ENCODE measurements around the gene CD44.
A peak's percentile ranks its signal among the peaks of the same experiment; 100 is the strongest.

Gene CD44

DNA sequence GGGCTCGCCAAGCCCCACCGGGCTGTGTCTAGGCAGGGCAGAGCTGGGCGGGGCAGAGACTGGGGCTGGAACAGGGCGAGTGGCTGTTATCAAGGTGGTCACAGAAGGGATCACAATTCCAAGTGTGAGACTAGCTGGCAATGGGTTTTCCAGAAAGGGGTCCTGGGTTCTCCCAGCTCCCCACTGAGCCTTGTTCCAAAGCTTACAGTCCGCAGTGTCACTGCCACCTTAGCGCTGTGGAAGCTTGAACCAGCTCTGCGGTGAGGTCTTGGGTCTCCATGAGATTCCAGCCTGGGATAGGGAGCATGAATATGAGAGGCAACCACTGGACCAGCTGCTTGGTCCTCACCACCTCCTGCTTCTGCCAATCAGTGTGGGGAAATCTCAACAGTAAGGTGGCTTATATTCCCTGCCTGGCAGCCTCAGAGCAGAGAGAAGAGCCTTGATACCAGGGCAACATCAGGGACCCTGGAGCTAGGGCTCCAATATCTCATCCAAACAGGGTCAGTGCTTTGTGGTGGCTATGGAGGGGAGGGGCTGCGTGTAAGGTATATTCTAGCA, 831 bp downstream of the CD44 start:
- DNase-seq (ENCODE audit: low read depth in 2 of 2) = no peak

DNA sequence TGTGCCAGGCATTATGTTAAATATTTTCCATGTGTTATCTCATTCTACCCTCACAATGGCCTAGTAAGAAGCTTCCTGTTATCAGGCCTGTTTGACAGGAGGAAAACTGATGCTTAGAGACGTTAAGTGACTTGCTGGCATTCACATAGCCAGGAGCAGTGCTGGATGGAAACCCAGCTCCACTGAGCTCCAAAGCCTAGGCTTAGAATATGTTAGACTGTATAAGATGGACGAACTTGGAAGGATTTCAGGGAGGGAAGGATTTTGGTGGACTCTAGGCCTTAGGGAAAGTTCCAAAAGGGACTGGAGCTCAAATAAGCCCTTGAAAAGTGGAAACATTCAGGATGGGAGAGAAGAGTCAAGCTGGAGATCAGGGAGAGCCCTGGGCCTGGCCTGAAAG, 2.1 kb downstream of the CD44 start:
- no peak for DNase-seq (ENCODE audit: low read depth in 2 of 2)

DNA sequence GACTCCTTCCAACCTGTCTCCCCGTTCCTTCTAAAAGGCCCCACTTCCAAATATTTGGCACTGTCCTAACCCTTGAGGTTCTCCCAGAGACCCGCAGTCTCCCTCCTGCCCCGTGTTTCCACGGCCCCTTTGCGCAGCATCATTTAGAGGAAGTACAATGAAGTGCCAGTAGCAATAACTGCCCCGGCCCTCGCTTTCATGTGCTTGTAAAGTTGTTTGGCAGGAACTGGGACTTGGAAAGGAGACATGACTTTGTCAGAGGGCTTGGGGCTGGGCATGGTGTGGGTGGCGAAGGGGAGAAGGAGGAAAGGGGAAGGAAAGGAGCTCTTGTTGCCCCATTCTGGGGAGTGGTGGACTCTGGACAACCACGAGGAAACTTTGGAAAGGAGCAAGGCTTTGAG, 2.6 kb downstream of the CD44 start:
- DNase-seq (ENCODE audit: low read depth in 2 of 2) = no peak

DNA sequence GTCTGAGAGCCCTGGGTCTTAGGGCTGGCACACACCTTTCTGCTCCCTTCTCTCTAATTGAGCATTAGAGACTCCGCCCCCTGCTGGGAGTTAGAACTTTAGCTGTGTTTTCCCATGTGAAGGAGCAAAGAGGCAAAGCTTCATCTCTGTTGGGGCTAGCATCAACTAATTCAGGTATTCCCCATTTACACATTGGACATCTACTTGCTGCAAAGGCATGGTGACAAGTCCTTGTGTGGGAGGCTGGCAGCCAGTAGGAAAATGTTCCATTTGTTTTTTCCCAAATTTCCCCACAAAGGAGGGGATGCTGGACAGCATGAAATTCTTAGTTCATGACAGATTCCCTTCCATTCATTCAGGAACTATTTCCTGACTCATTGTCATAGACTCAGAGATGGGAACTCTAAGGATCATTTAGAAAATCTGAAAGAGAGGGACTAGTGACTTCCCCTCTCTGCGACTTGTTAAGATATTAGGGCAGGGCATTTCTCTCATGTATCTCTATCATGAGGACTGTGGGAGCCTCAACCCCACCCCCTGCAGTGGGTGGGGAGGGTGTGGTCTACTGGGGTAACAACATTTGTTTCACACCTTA, 3.6 kb downstream of the CD44 start:
- no peak for DNase-seq (ENCODE audit: low read depth in 2 of 2)

DNA sequence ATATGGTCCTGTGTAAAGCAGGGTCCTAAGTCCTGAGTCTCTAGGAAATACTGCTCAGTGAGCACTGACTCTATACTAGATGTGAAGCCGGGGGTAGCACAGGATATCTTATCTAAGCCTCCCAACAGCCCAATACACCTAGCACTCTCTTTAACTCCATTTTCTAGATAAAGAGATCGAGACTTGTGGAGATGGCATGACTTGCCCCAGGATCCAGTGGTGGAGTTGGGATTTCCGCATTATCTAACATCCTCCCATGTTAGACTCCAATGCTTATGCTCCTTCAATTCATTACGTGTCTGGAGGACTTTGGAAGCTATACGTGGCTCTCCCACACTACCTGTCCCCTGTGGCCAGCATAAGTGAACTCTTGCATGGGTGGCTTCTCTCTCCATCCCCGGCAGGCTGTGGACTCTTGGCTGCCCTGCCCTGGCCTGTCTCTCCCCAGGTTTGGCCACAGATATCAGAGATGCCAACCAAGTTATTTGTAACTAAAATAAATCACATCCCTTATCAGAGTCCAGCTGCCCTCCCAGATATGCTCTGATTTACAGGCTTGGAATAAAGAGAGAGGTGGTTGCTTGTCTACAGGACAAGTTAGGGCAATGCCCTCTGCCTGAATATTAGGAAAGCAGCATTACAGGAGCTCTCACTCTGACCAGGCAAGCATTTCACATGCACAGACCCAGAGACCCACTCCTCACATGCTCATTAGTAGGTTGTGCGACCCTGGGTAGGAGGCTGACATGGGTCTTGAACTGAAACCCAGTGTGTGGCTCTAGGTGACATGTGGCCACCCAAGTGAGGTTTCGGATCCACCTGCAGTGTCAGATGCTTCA, 4.5 kb downstream of the CD44 start:
- no peak for DNase-seq (ENCODE audit: low read depth in 2 of 2)

DNA sequence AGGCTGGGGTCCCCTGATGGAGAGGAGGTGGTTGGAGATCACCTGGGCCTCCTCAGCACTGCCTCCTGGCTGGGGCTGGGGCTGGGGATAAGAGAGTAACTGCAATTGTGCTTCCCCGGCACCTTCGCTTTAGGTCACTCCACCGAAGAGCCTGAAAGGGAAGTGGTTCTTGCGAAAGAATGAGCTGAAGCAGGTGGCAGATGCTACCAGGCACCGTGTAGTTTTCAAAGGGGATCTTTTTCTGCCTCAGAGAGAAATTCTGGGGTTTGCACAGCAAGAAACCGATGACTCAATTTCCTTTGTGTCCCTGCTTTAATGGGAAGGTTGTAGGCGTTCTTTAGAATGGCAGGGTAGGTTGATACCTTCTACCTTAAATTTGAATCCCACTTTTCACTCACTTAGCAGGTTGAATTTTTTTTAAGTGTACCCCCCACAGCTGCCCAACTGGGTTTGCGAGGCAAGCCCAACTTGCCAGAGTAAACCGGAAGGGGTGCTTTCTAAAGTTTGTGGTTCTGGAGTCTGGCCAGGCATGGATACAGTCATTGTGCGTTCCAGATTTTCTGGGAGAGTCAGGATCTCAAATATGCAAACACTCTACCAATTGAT, 5.3 kb downstream of the CD44 start:
- DNase-seq (ENCODE audit: low read depth in 2 of 2) = peak in 1 of 2 donors; percentile 49

DNA sequence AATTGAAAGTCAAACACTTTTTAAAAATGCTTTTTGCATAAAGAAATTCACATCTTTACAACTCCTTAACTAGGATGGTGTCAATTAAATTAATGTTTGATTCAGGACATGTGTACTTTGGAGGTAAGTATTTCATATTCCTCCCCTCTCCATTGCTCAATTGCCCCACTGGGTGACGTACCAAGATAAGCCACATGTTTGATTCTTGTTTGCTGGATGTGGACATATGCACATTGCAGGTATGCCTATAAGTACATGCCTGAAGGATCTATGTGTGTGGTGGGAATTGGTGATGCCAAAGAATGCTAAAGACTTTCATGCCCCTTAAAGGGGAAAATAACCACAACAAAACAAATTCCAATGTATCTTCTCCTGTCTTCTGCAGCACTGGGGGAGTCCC, 5.8 kb downstream of the CD44 start:
- no peak for DNase-seq (ENCODE audit: low read depth in 2 of 2)

DNA sequence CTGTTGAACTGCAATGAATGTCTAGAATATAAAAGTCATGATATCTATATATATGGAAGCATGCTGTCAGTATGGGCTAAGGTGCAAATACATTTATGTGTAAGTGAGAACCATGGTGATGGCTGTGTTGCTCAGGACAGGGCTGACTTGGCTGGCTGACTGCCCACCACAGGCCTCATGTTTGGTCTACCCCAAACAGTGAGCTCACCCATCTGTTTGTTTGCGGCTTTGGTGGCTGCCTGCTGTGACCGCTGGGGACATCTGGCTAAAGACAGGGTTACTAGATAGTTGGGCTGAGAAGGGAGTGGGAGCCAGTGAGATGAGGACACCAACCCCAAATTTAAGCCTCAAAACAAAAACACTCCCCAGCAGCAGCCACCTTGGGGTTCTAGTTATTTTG, 6.3 kb downstream of the CD44 start:
- no peak for DNase-seq (ENCODE audit: low read depth in 2 of 2)

DNA sequence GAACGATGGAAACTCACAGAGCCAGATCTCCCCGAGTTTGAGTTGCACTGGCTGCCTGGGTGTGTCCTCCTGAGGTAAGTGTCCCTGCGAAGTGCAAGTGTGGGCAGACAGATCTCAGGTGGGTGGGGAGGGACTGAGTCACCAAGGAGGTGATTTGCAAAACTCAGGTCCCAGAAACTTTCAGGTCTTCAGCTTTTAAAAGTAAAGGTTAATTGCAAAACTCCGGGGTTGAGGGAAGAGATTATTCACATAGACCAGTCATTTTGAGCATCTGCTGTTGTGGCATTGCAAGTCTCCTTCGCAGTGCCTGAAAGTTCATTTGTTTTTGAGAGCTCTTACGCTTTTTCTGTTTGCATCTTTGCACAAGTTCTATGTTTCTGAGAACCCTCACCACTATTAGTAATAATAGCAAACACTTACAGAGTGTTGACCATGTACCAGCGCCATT, 7.1 kb downstream of the CD44 start:
- DNase-seq (ENCODE audit: low read depth in 2 of 2) = peak; percentile 60 to 67

DNA sequence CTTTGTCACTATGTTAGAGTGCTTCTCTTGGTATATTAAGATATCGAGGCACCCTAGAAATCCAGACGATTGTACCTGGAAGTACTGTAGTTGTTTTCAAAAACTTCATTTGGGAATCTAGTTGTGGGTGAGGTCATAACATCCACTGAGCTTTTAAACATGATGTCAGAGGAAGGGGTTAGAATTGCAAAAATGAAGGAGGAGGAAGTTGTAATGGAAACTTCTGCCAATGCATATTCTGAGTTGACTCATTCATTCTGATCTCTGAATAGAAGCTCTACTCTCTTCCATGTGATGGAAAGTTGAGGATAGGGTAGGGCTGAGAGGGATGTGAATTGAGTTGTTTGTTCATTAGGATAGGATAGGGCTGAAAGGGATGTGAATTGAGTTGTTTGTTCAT, 7.7 kb downstream of the CD44 start:
- DNase-seq (ENCODE audit: low read depth in 2 of 2) = no peak

DNA sequence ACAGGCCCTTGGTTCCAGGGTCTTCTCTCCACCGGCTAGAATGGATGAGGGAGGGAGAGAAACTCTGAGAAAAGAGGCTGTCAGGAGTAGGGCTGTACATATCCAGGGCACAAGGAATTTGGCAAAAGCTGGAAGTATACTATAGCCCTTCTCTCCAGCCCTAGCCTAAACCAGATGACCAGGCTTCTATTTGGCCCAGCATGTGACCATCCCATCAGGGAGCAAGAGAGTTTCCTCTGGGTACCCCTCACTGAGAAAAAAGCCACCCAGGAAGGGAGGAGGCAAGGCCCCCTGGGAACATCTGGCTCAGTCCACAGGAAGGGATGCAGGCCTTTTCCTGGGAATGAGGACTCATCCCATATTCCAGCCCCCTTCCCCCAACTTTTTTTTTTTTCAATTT, 8.3 kb downstream of the CD44 start:
- DNase-seq (ENCODE audit: low read depth in 2 of 2) = no peak

DNA sequence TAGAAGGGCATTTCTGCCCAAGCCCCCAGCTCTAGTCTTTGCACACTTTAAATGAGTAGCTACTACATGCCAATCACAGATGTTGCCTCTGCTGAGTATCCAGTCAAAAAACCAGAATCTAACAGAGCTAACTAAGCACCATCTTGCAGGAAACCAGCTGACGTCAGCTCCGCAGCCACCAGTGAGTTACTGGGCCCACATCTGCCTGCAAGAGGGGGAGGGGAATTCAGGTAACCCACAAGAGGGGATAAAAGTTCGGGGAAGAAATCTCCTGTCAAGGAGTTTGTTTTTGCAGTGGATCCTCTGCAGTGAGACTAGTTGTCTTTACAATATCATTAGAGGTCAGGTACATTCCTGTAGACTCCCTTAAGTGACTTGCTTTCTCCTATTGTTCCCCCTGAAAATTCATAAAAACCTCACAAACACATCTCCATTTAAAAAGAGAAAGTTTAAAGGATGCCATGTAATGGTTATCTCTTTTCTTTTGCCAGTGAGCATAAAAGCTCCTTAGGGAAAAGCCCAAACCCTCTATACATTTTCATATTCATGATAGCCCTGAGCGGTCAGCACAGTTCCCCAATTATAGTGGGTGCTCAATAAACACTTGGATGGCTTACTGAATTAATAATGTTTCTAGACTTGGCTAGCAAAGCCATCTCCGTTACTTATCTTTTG, 9.3 kb downstream of the CD44 start:
- no peak for DNase-seq (ENCODE audit: low read depth in 2 of 2)

DNA sequence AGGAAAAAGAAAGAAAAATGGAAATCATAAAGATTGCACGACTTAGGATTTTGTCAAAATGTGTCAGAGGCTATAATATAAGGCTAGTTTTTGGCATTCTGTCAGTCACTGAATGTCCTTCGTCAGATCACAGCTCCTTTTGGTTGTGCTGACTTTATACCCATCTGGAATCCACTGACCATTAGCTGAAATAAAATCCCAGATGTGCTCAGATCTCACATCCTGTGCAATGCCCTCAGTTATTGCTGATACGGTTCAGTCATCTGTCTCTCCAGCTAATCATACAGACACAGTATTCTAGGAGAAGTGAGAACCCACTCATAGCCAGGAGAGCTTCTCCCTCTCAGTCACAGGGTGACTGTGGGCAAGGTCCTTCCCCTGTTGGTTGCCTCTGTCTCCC, 11.5 kb downstream of the CD44 start:
- no peak for DNase-seq (ENCODE audit: low read depth in 2 of 2)

DNA sequence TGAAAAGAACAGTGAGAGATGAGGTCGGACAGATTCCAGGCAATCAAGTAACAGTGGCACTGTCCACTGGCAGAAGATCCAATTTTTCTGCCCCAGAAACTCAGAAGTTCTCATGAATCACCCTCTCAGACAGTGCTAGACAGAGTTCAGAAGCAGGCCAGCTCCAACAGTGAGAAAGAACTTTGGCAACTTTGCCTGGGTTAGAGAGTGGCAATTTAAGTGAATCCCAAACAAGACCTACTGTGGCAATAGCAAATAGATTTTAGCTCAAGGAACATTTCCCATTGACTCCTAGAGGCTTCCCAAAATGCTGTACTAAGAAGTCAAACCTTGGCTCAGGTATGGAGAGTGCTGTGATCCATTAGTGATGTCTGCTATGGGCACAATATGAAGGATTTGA, 12.3 kb downstream of the CD44 start:
- DNase-seq (ENCODE audit: low read depth in 2 of 2) = no peak

DNA sequence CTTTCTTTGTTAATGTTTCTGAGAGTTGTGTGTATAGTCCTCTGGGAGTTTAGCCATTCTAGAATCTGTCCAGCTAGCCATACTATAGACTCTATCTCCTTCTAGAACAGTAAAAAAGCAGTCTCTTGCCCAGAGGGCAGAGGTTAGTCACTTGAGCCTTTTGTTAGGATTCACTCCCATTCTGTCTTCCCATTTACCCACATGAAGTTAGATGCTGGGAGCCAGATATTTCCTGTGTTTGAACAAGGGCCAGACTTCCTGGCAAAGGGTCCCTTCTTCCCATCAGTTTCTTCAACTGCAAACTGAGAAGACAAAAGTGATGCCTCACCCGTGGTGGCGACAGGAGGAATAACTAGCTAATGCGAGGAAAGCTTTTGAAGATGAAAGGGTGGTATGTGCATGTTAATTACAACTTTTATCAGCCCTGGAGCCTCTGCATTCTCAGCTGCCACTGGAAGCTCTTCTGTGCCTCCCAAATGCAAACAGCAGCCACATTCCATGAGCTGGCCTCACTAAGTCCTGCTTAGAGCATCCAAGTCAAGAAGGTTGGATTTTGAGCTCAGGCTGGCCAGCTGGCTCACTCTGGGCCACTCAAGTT, 12.8 kb downstream of the CD44 start:
- no peak for DNase-seq (ENCODE audit: low read depth in 2 of 2)

DNA sequence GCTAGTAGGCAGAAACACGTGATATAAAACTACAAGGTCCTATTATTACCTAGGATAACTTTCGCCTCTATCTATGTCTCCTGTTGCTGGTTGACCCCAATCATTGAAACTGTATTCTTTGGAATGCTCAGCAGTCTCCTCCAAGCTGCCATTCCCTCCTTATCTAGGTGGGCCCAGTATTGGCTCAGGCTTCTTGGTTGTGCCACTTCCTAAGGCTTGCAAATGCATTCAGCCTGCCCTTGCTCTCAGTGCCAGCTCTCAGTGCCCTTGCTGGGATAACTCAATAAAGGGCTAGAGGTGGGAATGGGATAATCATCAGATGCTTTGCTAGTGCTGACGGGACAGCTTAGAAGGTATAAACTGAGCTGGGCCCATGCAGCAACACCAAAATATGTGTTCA, 13.6 kb downstream of the CD44 start:
- no peak for DNase-seq (ENCODE audit: low read depth in 2 of 2)

DNA sequence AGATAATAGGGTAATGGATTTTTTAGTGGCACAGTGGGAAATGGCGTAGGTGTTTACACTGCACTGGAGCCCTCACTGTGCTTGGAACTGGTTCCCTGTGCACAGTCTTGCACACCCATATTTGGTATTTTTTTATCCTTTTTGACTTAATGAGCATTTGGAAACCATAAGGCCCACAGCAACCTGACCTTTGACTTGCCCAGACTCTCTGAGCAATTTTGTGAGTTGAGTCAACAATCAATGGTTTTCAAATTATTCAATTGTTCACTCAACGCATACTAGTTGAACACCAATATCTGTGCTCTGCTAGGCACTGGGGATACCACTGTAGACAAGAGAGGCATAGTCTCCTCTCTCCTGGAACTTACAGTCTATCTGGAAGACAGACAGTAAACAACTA, 14.3 kb downstream of the CD44 start:
- DNase-seq (ENCODE audit: low read depth in 2 of 2) = no peak

DNA sequence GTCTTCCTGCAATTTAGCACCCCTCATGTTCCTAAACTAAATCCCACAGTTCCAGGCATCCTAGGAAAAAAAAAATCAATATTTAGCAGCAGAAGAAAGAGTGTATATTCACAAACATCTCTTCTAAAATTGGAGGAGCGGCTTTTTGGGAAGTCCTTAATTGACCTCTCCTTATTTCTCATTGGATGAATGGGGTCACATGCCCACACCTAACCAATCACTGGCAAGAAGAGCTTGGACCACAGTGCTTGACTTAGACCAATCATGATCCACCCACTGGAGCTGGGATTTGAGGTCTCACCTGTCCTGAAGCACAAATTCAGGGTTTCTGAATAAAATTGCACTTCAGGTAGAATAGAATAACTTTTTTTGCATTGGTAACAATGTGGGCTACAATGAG, 16.0 kb downstream of the CD44 start:
- no peak for DNase-seq (ENCODE audit: low read depth in 2 of 2)

DNA sequence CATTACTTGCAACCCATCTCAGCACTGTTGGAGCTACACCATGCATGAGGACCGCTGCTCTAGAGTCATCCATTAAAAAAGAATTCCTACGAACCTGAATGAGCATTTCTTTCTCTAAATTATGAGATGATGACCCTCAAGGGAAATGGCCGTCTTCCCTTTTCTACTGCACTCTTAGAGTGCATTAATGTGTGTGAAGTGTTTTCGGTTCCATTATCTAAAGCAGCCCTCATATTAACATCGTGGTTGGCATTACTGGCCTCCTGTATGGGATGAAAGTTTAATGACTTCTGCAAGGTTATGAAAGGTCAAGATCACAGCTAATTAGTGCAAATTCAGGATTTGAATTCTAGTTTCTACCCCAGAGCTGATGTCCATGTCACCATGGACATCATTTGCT, 16.7 kb downstream of the CD44 start:
- no peak for DNase-seq (ENCODE audit: low read depth in 2 of 2)

DNA sequence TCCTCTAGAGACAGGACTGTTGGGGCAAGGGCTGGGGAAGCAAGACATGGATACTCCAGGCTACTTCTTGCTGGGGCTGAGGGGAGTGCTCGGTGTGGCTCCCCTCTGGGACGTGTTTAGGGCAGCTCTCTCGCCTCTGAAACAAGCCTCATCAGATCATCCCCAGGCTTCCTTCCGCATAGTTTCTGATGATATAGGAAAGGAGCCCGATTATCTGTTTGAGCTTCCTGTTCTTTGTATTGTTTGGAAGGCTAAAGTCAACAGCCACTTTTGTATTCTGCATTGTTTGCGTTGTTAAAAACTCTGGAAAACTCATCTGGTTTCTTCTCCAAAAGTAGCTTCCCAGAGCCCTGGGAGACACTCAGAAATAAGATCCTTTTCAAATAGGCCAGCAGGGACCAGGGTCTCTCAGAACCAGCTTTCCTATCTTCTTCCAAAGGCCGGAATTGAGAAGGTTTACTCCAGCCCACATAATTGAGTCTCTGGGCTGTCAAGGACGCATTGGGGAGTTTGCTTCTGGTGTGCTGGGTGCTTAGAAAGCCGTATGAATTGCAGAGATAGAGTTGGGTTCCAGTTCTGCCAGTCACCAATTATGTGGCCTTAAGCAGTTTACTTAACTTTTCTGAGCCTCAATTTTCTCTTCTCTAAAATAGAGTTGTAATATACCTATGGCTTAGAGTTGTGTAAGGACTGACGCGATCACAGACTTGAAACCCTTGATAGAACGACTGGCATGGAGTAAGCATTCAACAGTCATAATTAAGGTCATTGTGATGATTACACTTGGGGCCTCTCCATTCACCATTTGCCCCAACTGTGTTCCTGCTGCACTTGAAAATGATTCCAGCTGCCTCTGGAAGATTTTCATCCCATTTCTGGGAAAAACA, 19.1 kb downstream of the CD44 start:
- no peak for DNase-seq (ENCODE audit: low read depth in 2 of 2)

Data from activated CD4-positive, alpha-beta T cell treated with anti-CD3 and anti-CD28 coated beads for 24 hours (primary cell).